CD4-positive, alpha-beta T cell treated with Interleukin-6 for 4 hours (primary cell): Measurements from ENCODE around the gene COMP.
"Not testable (repeated sequence)": the region's sequence is repeated elsewhere in the genome, so short reads cannot be mapped to it uniquely, and the experiment has no call there.

Experiments
- DNase-seq: peaks from one replicate; pipeline ENCODE4 v3.0.0-alpha.2; 2020; ENCODE audit warnings: mixed read lengths

The COMP gene

GRCh38 chr19:18745012-18745735 is 45.9 kb downstream of the COMP start:
- DNase-seq: no peak

GRCh38 chr19:18743784-18744418 is 47.2 kb downstream of the COMP start:
- no peak for DNase-seq

DNA sequence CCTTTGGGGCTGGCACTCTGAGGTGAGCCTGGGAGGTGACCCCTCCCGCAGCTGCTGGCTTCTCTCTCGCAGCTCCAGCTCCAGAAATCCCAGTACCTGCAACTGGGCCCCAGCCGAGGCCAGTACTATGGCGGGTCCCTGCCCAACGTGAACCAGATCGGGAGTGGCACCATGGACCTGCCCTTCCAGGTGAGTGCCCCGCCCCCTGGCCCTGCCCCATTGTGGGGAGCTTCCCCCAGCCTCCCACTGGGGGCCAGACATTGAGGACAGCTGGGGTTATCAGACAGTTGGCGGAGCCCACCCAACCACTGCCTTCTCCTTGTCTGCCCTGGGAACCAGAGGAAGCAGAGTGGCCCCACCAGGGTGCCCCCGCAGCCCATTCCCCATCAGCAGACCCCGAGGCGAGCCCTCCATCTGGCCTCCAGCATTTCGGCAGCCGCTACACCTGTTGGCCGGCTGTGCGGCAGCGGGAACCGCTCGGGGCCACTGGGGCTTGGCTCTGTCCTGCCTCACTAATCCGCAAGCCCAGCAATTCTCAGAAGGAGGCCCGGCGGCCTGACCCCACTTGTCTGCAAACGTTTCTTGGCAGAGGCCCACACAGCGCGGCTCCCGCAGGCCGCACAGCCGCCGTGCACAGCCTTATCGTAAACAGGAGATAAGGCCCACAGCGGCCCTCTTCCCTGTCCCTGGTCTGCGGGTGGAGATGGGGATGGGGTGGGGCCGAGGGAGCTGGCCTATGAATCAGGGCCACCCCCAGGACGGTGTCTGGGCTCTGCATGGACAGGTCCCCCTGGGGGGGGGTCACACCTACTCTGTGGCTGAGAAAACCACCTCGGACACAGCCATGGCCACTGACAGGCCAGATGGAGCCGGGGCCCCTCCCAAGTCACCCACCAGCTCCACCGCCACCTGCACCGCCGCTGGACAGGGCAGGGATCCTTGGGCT is 48.0 kb downstream of the COMP start:
- DNase-seq: no peak

DNA sequence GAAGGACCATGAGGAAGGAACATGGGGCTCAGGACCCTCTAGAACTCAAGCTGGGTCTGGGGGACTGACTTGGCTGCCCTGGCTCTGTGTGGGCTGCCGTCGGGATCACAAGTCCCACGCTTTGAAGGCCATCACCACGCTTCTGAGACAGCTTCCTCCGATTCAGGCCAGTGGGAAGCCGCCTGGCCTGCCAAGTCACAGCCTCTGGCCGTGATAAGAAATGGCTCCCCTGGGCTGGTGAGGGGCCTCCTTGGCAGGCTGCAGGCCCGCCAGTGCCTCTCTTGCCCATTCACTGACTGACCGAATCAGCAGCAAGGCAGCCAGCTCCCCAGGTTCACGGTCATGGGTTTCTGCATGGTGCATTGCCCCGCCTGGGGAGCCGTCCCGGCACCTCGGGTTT is 48.8 kb downstream of the COMP start:
- DNase-seq: no peak

DNA sequence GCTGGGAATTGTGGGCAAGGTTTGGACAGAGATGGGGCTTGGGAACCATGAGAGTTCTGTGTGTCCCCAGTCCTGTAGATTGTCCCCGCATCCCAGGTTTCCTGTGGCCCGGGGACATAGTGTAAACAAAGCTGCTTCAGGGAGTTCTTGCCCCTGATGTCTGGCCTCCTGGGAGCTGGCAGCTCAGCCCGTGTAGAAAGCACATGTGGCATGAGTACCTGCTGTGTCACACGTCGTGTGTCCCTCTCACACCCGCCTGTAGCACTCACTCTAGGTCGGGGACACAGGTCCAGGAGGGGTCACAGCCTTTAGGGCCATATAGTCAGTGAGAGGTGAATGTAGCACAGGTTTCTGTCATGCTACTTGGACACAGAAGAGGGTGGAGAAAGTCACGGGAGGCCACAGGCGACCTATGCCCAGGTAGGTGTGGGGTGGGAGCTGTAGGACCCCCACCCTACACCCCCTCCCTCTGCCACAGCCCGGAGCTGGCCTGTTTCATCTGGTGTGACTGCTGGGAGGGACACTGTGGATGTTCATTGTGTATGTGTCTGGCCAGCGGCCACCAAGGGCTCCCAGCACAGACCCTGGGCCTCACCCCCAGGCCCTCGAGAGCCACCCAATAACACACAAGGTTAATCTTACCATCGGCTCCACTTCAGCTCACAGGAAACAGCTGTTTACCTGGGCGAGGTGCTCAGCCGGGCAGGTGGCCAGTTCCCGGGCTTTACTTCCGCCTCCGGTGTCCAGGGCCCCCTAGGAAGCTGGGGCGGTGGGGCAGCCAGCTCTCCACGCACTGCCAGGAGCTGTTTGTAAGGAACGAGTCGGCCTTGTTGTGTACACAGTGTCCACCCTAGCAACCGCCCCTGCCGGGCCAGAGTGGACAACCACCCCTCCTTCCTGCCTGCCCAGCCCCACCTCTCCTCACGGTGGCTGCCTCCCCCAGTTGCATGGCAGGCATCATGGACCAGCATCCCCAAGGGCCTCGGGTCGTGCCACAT is 49.7 kb downstream of the COMP start:
- DNase-seq: no peak

GRCh38 chr19:18738961-18739690 is 52.0 kb downstream of the COMP start:
- no peak for DNase-seq

DNA sequence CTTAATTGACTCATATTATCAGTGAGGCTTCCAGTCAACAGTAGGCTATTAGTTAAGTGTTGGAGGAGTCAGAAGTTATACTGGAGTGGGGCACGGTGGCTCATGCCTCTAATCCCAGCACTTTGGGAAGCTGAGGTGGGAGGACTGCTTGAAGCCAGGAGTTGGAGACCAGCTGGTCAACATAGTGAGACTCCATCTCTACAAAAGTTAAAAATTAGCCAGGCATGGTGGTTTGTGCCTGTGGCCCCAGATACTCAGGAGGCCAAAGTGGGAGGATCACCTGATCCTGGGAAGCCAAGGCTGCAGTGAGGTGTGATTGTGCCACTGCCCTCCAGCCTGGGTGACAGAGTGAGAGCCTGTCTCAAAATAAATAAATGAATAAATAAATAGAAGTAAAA is 53.2 kb downstream of the COMP start:
- DNase-seq: no peak

DNA sequence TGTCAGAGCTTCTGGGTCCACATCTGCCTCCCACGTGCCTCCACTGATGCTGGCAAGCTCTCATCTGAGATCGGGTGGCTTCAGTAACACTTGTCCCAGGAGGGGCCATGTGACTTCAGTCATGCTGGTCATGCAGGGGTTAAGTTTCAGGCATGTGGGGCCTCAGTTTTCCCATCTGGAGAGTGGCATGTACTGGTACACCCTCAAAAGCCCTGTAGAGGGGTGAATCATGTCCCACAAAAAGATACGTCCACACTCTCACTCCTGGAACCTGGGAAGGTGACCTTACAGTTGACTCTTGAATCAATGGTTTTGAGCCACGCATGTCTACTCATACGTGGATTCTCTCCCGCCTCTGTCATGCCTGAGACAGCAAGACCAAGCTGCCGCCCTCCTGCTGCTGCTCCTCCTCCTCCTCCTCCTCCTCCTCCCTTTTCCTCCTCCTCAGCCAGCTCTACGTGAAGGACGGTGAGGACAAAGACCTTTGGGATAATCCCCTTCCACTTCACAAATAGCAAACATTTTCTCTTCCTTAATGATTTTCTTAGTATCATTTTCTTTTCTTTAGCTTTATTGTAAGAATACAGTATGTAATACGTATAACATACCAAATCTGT is 53.7 kb downstream of the COMP start:
- DNase-seq: no peak

DNA sequence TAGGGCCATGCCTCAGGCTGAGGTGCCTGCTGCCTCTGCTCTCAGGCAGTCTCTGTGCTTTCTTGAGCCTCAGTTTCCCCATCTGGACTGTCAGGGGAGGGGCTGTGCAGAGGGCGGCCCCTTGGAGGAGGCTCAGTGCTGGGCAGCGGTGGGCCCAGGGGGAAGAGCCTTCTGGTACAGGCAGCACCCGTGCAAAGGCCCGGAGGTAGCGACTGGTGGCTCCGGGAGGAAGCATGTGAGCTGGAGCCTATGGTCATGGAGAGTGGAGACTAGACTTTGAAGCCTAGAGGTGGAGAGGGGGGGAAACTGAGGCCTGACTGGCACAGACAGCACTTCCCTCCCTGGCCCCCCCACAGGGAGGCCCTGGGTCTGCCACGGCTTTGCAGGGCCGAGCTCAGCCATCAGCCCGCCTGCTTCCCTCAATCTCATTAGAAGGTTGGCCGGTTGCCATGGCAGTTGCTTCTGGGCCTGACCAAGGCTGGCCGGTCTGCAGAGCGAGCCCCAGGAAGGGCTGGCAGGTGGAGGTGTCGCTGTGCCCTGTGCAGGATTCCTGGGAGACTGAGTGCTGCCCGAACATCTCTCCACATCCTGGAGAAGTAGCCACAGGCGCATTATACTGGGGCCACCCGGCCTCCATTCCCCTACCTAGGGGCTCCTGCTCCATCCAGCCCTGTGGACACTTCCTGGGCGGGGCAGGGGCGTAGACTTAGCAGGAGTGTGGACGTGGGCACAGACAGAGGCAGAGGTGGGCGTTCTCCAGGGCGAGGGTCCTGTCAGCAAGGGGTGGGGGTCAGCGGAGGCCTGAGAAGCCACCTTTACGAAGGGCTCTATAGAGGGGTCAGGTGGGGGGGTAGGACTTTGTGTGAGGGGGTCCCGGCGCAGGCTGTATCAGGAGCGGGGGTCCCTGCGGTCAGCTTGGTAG is 54.4 kb downstream of the COMP start:
- DNase-seq: no peak

GRCh38 chr19:18735752-18736151 is 55.4 kb downstream of the COMP start:
- no peak for DNase-seq

- DNase-seq: no peak
Measured at GRCh38 chr19:18735324-18735723, 55.8 kb downstream of the COMP start.

DNA sequence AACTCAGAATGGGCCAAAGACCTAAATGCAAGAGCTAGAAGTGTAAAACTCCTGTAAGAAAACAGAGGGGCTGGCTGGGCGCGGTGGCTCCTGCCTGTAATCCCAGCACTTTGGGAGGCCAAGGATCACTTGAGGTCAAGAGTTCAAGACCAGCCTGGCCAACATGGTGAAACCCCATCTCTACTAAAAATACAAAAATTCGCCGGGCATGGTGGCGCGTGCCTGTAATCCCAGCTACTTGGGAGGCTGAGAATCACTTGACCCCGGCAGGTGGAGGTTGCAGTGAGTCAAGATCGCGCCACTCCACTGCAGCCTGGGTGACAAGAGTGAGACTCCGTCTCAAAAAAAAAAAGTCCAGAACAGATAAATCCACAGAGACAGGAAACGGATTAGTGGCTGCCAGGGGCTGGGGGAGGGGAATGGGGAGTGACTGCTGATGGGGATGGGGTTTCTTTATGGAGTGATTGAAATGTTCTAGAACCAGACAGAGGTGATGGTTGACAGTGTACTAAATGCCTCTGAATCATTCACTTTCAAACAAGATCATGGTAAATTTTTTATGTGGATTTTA is 57.3 kb downstream of the COMP start:
- not testable (repeated sequence) for DNase-seq

DNA sequence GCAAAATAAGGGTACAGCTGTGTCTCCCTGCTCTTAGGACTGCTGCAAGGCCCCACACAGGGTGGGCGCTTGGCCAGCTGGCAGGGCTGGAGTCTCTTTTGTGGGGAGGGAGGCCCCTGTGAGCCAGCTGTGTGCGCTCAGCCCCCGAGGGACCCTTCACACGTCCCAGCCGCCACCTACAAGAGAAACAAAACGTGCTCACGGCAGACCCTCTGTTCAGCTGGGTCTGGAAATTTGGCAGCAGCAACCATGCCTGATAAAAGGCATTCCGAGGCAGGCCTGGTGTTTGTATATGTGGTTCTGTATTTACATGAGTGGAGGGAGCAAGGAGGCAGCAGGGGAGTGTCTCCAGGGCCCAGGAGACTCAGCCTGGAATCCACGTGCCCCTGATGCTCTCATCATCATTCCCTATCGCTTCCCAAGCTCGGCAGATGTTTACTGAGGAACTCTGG is 57.9 kb downstream of the COMP start:
- DNase-seq: no peak
